Measurements from ENCODE around the gene DOK6.
"Not testable (repeated sequence)": the region's sequence is repeated elsewhere in the genome, so short reads cannot be mapped to it uniquely, and the experiment has no call there.

The DOK6 gene

GRCh38 chr18:69400253-69400975 is at the start of gene DOK6:
Gene DOK6 (plus strand): TSS chr18:69400888.
- DNase-seq, result peak; percentile 81

- no peak for DNase-seq
Measured at GRCh38 chr18:69353023-69353422, 47.7 kb upstream of the DOK6 start.

GRCh38 chr18:69357590-69357989 is 43.1 kb upstream of the DOK6 start:
- DNase-seq, result no peak

- DNase-seq, result no peak
Measured at GRCh38 chr18:69358212-69358895, 42.3 kb upstream of the DOK6 start.

- DNase-seq, result not testable (repeated sequence)
Measured at GRCh38 chr18:69359768-69360167, 40.9 kb upstream of the DOK6 start.

- no peak for DNase-seq
Measured at GRCh38 chr18:69364930-69365329, 35.8 kb upstream of the DOK6 start.

GRCh38 chr18:69365658-69366057 is 35.0 kb upstream of the DOK6 start:
- DNase-seq, result no peak

GRCh38 chr18:69367104-69367503 is 33.6 kb upstream of the DOK6 start:
- DNase-seq, result no peak

GRCh38 chr18:69371729-69372128 is 29.0 kb upstream of the DOK6 start:
- DNase-seq, result no peak

- DNase-seq, result no peak
Measured at GRCh38 chr18:69380324-69380723, 20.4 kb upstream of the DOK6 start.

GRCh38 chr18:69383186-69383585 is 17.5 kb upstream of the DOK6 start:
- peak; percentile 44 for DNase-seq

- DNase-seq, result no peak
Measured at GRCh38 chr18:69387186-69387585, 13.5 kb upstream of the DOK6 start.

- DNase-seq, result no peak
Measured at GRCh38 chr18:69388222-69388621, 12.5 kb upstream of the DOK6 start.

- peak; percentile 63 for DNase-seq
Measured at GRCh38 chr18:69397096-69397495, 3.6 kb upstream of the DOK6 start.

- DNase-seq, result no peak
Measured at GRCh38 chr18:69399253-69399652, 1.4 kb upstream of the DOK6 start.

GRCh38 chr18:69400976-69401225 is 213 bp downstream of the DOK6 start:
- peak; percentile 41 for DNase-seq

GRCh38 chr18:69401226-69401971 is 711 bp downstream of the DOK6 start:
- DNase-seq, result peak; percentile 10

- no peak for DNase-seq
Measured at GRCh38 chr18:69401972-69402532, 1.4 kb downstream of the DOK6 start.

GRCh38 chr18:69402533-69402989 is 1.9 kb downstream of the DOK6 start:
- DNase-seq, result no peak

- no peak for DNase-seq
Measured at GRCh38 chr18:69408522-69408921, 7.8 kb downstream of the DOK6 start.

- DNase-seq, result no peak
Measured at GRCh38 chr18:69411199-69411598, 10.5 kb downstream of the DOK6 start.

GRCh38 chr18:69414184-69414583 is 13.5 kb downstream of the DOK6 start:
- no peak for DNase-seq

GRCh38 chr18:69432847-69433246 is 32.2 kb downstream of the DOK6 start:
- DNase-seq, result peak; percentile 13

- DNase-seq, result no peak
Measured at GRCh38 chr18:69435000-69435399, 34.3 kb downstream of the DOK6 start.
